H1 (cell line): ENCODE measurements around the gene P2RX6. TPM values are rescaled to one million over a fixed set of nuclear protein-coding genes. Genes with fewer than 3 reads are reported as not detected.

Experiments used
- CTCF ChIA-PET: fragments of 300-600 bp; sonication (Branson Sonifier 250); formaldehyde crosslinking; loops from one replicate; lab custom pipeline; 2021; ENCODE audit not compliant: partially characterized antibody; lab: Charles Lee
- POLR2A ChIA-PET: fragments of 300-600 bp; sonication (Branson Sonifier 250); formaldehyde crosslinking; loops from one replicate; lab custom pipeline; 2021; ENCODE audit warnings: inconsistent platforms; ENCODE audit not compliant: partially characterized antibody; lab: Charles Lee
- DNase-seq, 2 experiments: peaks; one replicate each; pipeline versions ENCODE4 v3.0.0 to v3.0.0-alpha.2; 2010 to 2022; ENCODE audit warnings: low spot score in 2 of 2, low read depth in 1 of 2, mixed read lengths in 1 of 2
- FAIRE-seq: peaks from 2 replicates; lab custom pipeline; 2011; peaks lifted over from hg19 to GRCh38; lab: Jason Lieb, UNC
- H2AFZ ChIP-seq: 2 replicates; pipeline ENCODE4 v1.8.1; 2012; ENCODE audit warnings: low read length, inconsistent platforms
- H2AK5ac ChIP-seq: 2 replicates; pipeline ENCODE4 v1.6.1; 2013; ENCODE audit warnings: low read depth, low read length
- H2BK120ac ChIP-seq: replicated peaks from 2 replicates; pipeline ENCODE3; 2013; ENCODE audit warnings: low read depth, low read length, inconsistent platforms
- H2BK12ac ChIP-seq: 2 replicates; pipeline ENCODE4 v1.6.1; 2013; ENCODE audit warnings: low read depth, low read length
- H2BK15ac ChIP-seq: 2 replicates; pipeline ENCODE4 v1.6.1; 2013; ENCODE audit warnings: low read length
- H2BK20ac ChIP-seq: 2 replicates; pipeline ENCODE4 v1.6.1; 2013; ENCODE audit warnings: low read length
- H2BK5ac ChIP-seq: 2 replicates; pipeline ENCODE4 v1.6.1; 2013; ENCODE audit warnings: low read depth, low read length
- H3K14ac ChIP-seq: 2 replicates; pipeline ENCODE4 v1.6.1; 2013; ENCODE audit warnings: inconsistent platforms; ENCODE audit not compliant: insufficient read length
- H3K18ac ChIP-seq: 2 replicates; pipeline ENCODE4 v1.6.1; 2013; ENCODE audit warnings: low read length; ENCODE audit errors: extremely low read depth
- H3K23ac ChIP-seq: 2 replicates; pipeline ENCODE4 v1.6.1; 2013; ENCODE audit warnings: inconsistent platforms; ENCODE audit not compliant: insufficient read length
- H3K23me2 ChIP-seq: 2 replicates; pipeline ENCODE4 v1.6.1; 2013; ENCODE audit warnings: low read depth, low read length
- H3K27ac ChIP-seq: 2 replicates; pipeline ENCODE4 v1.6.1; 2011; ENCODE audit warnings: low read depth, low read length, inconsistent platforms
- H3K27me3 ChIP-seq, 4 experiments: replicated peaks in 1 of 4; 1 replicate in 1 of 4; 2 replicates in 3 of 4; pipeline versions ENCODE4 v1.6.1 to v1.8.1; 2011 to 2013; ENCODE audit warnings: low read length in 3 of 4, mild to moderate bottlenecking in 3 of 4, inconsistent platforms in 2 of 4, mixed read lengths in 2 of 4, moderate library complexity in 1 of 4; ENCODE audit not compliant: control insufficient read depth in 3 of 4, insufficient read depth in 3 of 4; ENCODE audit errors: extremely low read depth in 1 of 4
- H3K36me3 ChIP-seq, 4 experiments: 2 replicates each; pipeline versions ENCODE4 v1.6.1 to v1.8.1; 2011 to 2013; ENCODE audit warnings: mild to moderate bottlenecking in 4 of 4, low read length in 3 of 4, moderate library complexity in 2 of 4, control low read depth in 1 of 4, inconsistent platforms in 1 of 4; ENCODE audit not compliant: insufficient read depth in 4 of 4, control insufficient read depth in 2 of 4
- H3K4ac ChIP-seq: replicated peaks from 2 replicates; pipeline ENCODE3; 2013; ENCODE audit warnings: low read length, low read depth, mixed read lengths, inconsistent platforms; ENCODE audit not compliant: insufficient read length
- H3K4me1 ChIP-seq, 4 experiments: replicated peaks in 1 of 4; 1 replicate in 1 of 4; 2 replicates in 3 of 4; pipeline versions ENCODE4 v1.6.1 to v1.8.1; 2011 to 2013; ENCODE audit warnings: low read length in 3 of 4, inconsistent platforms in 2 of 4, mixed read lengths in 1 of 4; ENCODE audit not compliant: insufficient read depth in 4 of 4, control insufficient read depth in 3 of 4
- H3K4me2 ChIP-seq, 2 experiments: 2 replicates each; pipeline versions ENCODE4 v1.6.1 to v1.8.1; 2011 to 2013; ENCODE audit warnings: low read depth in 2 of 2, low read length in 2 of 2, control low read depth in 1 of 2, inconsistent platforms in 1 of 2, mild to moderate bottlenecking in 1 of 2; ENCODE audit not compliant: insufficient read depth in 1 of 2
- H3K4me3 ChIP-seq, 4 experiments: fragments of 200-600, 300-600 bp in 1 of 4; sonication (generic), shearing (Covaris generic), sonication (Bioruptor Twin) in 1 of 4; 2 replicates each; pipeline versions ENCODE4 v1.5.1 to v1.8.1; 2011 to 2016; ENCODE audit warnings: low read length in 4 of 4, low read depth in 3 of 4, control low read depth in 2 of 4, inconsistent platforms in 2 of 4, mild to moderate bottlenecking in 2 of 4, mixed read lengths in 1 of 4, moderate library complexity in 1 of 4; ENCODE audit not compliant: insufficient read depth in 2 of 4; ENCODE audit errors: extremely low read depth in 1 of 4
- H3K56ac ChIP-seq: replicated peaks from 2 replicates; pipeline ENCODE3; 2013; ENCODE audit warnings: low read depth, mild to moderate bottlenecking, mixed read lengths, low read length, inconsistent platforms; ENCODE audit not compliant: insufficient read length
- H3K79me1 ChIP-seq: 2 replicates; pipeline ENCODE4 v1.6.1; 2013; ENCODE audit warnings: low read depth, low read length, control low read depth
- H3K79me2 ChIP-seq, 2 experiments: 2 replicates each; pipeline versions ENCODE4 v1.6.1 to v1.8.1; 2012 to 2013; ENCODE audit warnings: low read length in 2 of 2, mild to moderate bottlenecking in 2 of 2, inconsistent platforms in 1 of 2; ENCODE audit not compliant: insufficient read depth in 2 of 2, control insufficient read depth in 1 of 2
- H3K9ac ChIP-seq, 4 experiments: replicated peaks in 1 of 4; 1 replicate in 1 of 4; 2 replicates in 3 of 4; pipeline versions ENCODE4 v1.6.1 to v1.8.1; 2011 to 2013; ENCODE audit warnings: low read depth in 3 of 4, low read length in 3 of 4, control low read depth in 2 of 4, mild to moderate bottlenecking in 2 of 4, moderate library complexity in 2 of 4, inconsistent platforms in 1 of 4; ENCODE audit errors: extremely low read depth in 1 of 4
- H3K9me3 ChIP-seq, 2 experiments: 2 replicates each; pipeline versions ENCODE4 v1.6.1 to v1.8.1; 2012 to 2013; ENCODE audit warnings: mild to moderate bottlenecking in 2 of 2, moderate library complexity in 2 of 2, control low read depth in 1 of 2, inconsistent platforms in 1 of 2, low read depth in 1 of 2, low read length in 1 of 2, mixed read lengths in 1 of 2; ENCODE audit not compliant: insufficient read depth in 2 of 2
- H4K20me1 ChIP-seq, 2 experiments: replicated peaks in 1 of 2; 2 replicates each; pipeline versions ENCODE3 to v1.8.1; 2011 to 2013; ENCODE audit warnings: inconsistent platforms in 2 of 2, low read length in 2 of 2, mild to moderate bottlenecking in 1 of 2; ENCODE audit not compliant: insufficient read depth in 2 of 2, control insufficient read depth in 1 of 2
- H4K5ac ChIP-seq: 2 replicates; pipeline ENCODE4 v1.6.1; 2013; ENCODE audit warnings: low read length, low read depth, mixed read lengths, inconsistent platforms; ENCODE audit not compliant: insufficient read length
- H4K8ac ChIP-seq: 2 replicates; pipeline ENCODE4 v1.8.0; 2013; ENCODE audit warnings: mild to moderate bottlenecking, moderate library complexity, low read length, inconsistent platforms; ENCODE audit not compliant: insufficient read depth; ENCODE audit errors: extremely low read depth
- H4K91ac ChIP-seq: replicated peaks from 2 replicates; pipeline ENCODE3; 2013; ENCODE audit warnings: low read length, mixed read lengths, inconsistent platforms; ENCODE audit not compliant: insufficient read length
- GTF2F1 ChIP-seq: IDR thresholded peaks from 2 replicates; pipeline ENCODE4 v1.6.1; 2012; ENCODE audit warnings: low read depth, low read length, improper control_type of control experiment, borderline replicate concordance
- TEAD4 ChIP-seq: IDR thresholded peaks from 2 replicates; pipeline ENCODE4 v1.6.1; 2012; ENCODE audit warnings: low read depth, low read length, inconsistent platforms, mixed read lengths
- WGBS, 2 experiments: shearing (Covaris generic) in 1 of 2; methylation state at CpG; one replicate each; pipeline versions ENCODE4 v1.1.6 to v1.1.7; 2013 to 2015; ENCODE audit warnings: low lambda C conversion rate in 2 of 2, mixed read lengths in 2 of 2, inconsistent platforms in 1 of 2, low coverage in 1 of 2, missing lambda C conversion rate in 1 of 2; ENCODE audit not compliant: insufficient replicate concordance in 2 of 2, insufficient coverage in 1 of 2, insufficient read length in 1 of 2; ENCODE audit errors: extremely low coverage in 1 of 2, missing lambda C conversion rate in 1 of 2; 5-methylcytosine and 5-hydroxymethylcytosine counted together
- polyA plus RNA-seq, 7 experiments: library from polyadenylated mRNA; depleted of rRNA in 3 of 7; stranded (reverse) in 5 of 7; unstranded in 2 of 7; fragments of >200 nt in 5 of 7; fragments of 200-250 nt in 2 of 7; gene quantifications; 1 replicate in 5 of 7; 2 replicates in 1 of 7; 4 replicates in 1 of 7; pipeline versions ENCODE4 v1.2.1 to v1.2.3, GENCODE V29; 2011 to 2013; ENCODE audit warnings: missing spikeins in 2 of 7, mixed read lengths in 2 of 7
- total RNA-seq: library from RNA; stranded (reverse); fragmentation: NEBNext Ultra II Directional; extraction: Animal tissue kit (Norgen Biotek cat#: 25700); gene quantifications from 2 replicates; pipeline ENCODE4 v1.2.1, GENCODE V29; 2021

P2RX6 gene
- total and polyA plus RNA-seq, 2 of the 8 experiments (the other 6 are each of a cell fraction or from before 2014, with no cell fraction given), result 0.09 TPM; not detected in 1

DNA sequence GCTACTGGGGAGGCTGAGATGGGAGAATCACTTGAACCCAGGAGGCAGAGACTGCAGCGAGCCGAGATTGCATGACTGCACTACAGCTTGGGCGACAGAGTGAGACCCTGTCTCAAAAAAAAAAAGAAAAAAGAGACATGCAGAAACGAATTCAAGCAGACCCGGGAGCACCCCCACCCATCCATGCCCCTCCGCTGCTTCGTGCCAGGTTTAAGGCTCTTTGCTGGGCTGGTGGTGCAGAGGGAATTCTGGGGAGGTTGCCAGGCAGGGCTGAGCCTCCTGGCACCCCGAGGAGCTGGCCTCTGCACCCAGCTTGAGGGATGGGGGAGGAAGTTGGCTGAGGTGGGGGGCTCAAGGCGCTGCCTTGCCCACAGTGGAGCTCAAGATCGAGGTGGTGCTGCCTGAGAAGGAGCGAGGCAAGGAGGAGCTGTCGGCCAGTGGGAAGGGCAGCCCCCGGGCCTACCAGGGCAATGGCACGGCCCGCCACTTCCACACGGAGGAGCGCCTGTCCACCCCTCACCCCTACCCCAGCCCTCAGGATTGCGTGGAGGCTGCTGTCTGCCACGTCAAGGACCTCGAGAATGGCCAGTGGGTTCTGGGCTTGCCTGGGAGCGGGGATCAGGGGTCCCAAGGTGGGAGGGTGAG lies 41.9 kb upstream of the P2RX6 start:
- no peak overlapping the region for H2AFZ ChIP-seq
- WGBS, 2 experiments, result 92% methylated on average over 10 of the region's 21 CpGs; no CpG with 5 or more reads in 1 of the 2 experiments
- FAIRE-seq, result no peak
- H4K8ac ChIP-seq, result no peak overlapping the region
- no peak overlapping the region for H3K4me3 ChIP-seq
- no peak overlapping the region for H2BK12ac ChIP-seq
- H3K23me2 ChIP-seq, result no peaks in the 10 kb centered on the region
- H3K9me3 ChIP-seq, result peaks cover 3 to 6% of the 10 kb centered on the region in 2 experiments; a peak in 2 of 4 replicates
- no peak overlapping the region for H4K5ac ChIP-seq
- H2BK5ac ChIP-seq, result no peak overlapping the region
- no peak overlapping the region for H3K4me2 ChIP-seq
- H3K4ac ChIP-seq, result no peak overlapping the region
- no peak overlapping the region for H3K56ac ChIP-seq
- POLR2A ChIA-PET, result interaction anchor here (2.3 kb wide), 1 partner anchor 9 kb away, joined by 11 read pairs; the partner anchor contains the start of gene LZTR1
- no peak overlapping the region for H2AK5ac ChIP-seq
- H3K79me1 ChIP-seq, result no peaks in the 10 kb centered on the region
- DNase-seq, result no peak
- no peak overlapping the region for H4K91ac ChIP-seq
- H3K4me1 ChIP-seq, result peaks cover 0 to 11% (median 5%) of the 10 kb centered on the region in 4 experiments; a peak in 5 of 7 replicates
- no peak overlapping the region for H3K9ac ChIP-seq
- H3K79me2 ChIP-seq, result no peaks in the 10 kb centered on the region
- no peak overlapping the region for H3K23ac ChIP-seq
- no peak overlapping the region for H2BK120ac ChIP-seq
- no peaks in the 10 kb centered on the region for H3K36me3 ChIP-seq
- H3K27me3 ChIP-seq, result peaks cover 0 to 27% (median 10%) of the 10 kb centered on the region in 4 experiments; a peak in 5 of 7 replicates
- H4K20me1 ChIP-seq, result peaks cover 1 to 2% of the 10 kb centered on the region in 2 experiments
- CTCF ChIA-PET, result interaction anchor here (0.8 to 10.9 kb wide), 6 partner anchors 9 to 30 kb away, joined by 3 to 115 read pairs (median 4); partner anchors contain the start of genes LZTR1 and THAP7
- H3K27ac ChIP-seq, result no peak overlapping the region
- H3K14ac ChIP-seq, result no peak overlapping the region
- H2BK20ac ChIP-seq, result no peak overlapping the region
- H2BK15ac ChIP-seq, result no peak overlapping the region
- no peak overlapping the region for H3K18ac ChIP-seq
- TF ChIP-seq GTF2F1 (no peak), TEAD4 (no peak)
